ENCODE data around the gene ZBTB33.

GRCh38 chrX:120293015-120293414, 42.4 kb downstream of the ZBTB33 start:
- TF ChIP-seq POLR2A (IDR thresholded peaks at IDR 0.05; ENCODE audit: low read length) (no peak), GATA1 (IDR thresholded peaks at IDR 0.05; ENCODE audit: low read depth, low read length) (no peak)

Data from erythroblast (primary cell).